Measurements from ENCODE around the gene SLC25A14. TPM values are rescaled to one million over a fixed set of nuclear protein-coding genes. Genes with fewer than 3 reads are reported as not detected.
"Not testable (repeated sequence)": the region's sequence is repeated elsewhere in the genome, so short reads cannot be mapped to it uniquely, and the experiment has no call there.

The SLC25A14 gene
- total RNA-seq, 4 donors from 2014 or later = 7.8 to 12.9 (median 8.4) TPM

- no peak for TF ChIP-seq POLR2AphosphoS5 (IDR thresholded peaks at IDR 0.05)
- TF ChIP-seq EP300 (IDR thresholded peaks at IDR 0.05) = no peak
- no peak overlapping the region for H3K27ac ChIP-seq
- no peaks in the 10 kb centered on the region for H3K36me3 ChIP-seq
- H3K4me1 ChIP-seq = peaks cover 0 to 10% (median 0%) of the 10 kb centered on the region in 3 donors
- ATAC-seq = no peak
- WGBS, 2 donors (ENCODE audit: low coverage in 1 of 2) = 80% methylated on average over 1 of the region's 19 CpGs; no CpG with 5 or more reads in 1 of the 2 donors
- H3K27me3 ChIP-seq = no peaks in the 10 kb centered on the region
- no peak overlapping the region for H3K4me3 ChIP-seq
- no peaks in the 10 kb centered on the region for H3K9me3 ChIP-seq
Measured at GRCh38 chrX:130299279-130300009, 40.3 kb upstream of the SLC25A14 start.

- Histone ChIP-seq H3K4me3 (no peak overlapping the region), H3K9me3 (no peaks in the 10 kb centered on the region), H3K27me3 (no peaks in the 10 kb centered on the region), H3K27ac (no peak overlapping the region), H3K4me1 (peaks cover 0 to 10% (median 0%) of the 10 kb centered on the region in 3 donors), H3K36me3 (no peaks in the 10 kb centered on the region)
- TF ChIP-seq POLR2A (IDR thresholded peaks at IDR 0.05) (no peak), EP300 (IDR thresholded peaks at IDR 0.05) (no peak), CTCF (IDR thresholded peaks at IDR 0.05) (no peak), POLR2AphosphoS5 (IDR thresholded peaks at IDR 0.05) (no peak)
- ATAC-seq = no peak
- 40% methylated on average over 1 of the region's 2 CpGs; no CpG with 5 or more reads in 1 of the 2 donors for WGBS, 2 donors (ENCODE audit: low coverage in 1 of 2)
Measured at GRCh38 chrX:130300010-130300282, 39.8 kb upstream of the SLC25A14 start.

- no peaks in the 10 kb centered on the region for H3K36me3 ChIP-seq
- no peaks in the 10 kb centered on the region for H3K27me3 ChIP-seq
- peaks cover 0 to 5% (median 0%) of the 10 kb centered on the region in 3 donors for H3K4me1 ChIP-seq
- no peak for ATAC-seq
- no peak overlapping the region for H3K4me3 ChIP-seq
- no peak for TF ChIP-seq POLR2A (IDR thresholded peaks at IDR 0.05)
- no peak for TF ChIP-seq EP300 (IDR thresholded peaks at IDR 0.05)
- TF ChIP-seq CTCF (IDR thresholded peaks at IDR 0.05) = no peak
- TF ChIP-seq POLR2AphosphoS5 (IDR thresholded peaks at IDR 0.05) = no peak
- 71 to 94% methylated on average over 1 of the region's 1 CpG for WGBS, 2 donors (ENCODE audit: low coverage in 1 of 2)
- no peak overlapping the region for H3K27ac ChIP-seq
- no peaks in the 10 kb centered on the region for H3K9me3 ChIP-seq
Measured at GRCh38 chrX:130301405-130301804, 38.3 kb upstream of the SLC25A14 start.

- 67 to 100% methylated on average over 1 of the region's 1 CpG for WGBS, 2 donors (ENCODE audit: low coverage in 1 of 2)
- Histone ChIP-seq H3K4me3 (no peak overlapping the region), H3K27me3 (no peaks in the 10 kb centered on the region), H3K27ac (no peak overlapping the region), H3K36me3 (no peaks in the 10 kb centered on the region), H3K9me3 (no peaks in the 10 kb centered on the region), H3K4me1 (no peaks in the 10 kb centered on the region)
- TF ChIP-seq POLR2A (IDR thresholded peaks at IDR 0.05) (no peak), CTCF (IDR thresholded peaks at IDR 0.05) (no peak), POLR2AphosphoS5 (IDR thresholded peaks at IDR 0.05) (no peak), EP300 (IDR thresholded peaks at IDR 0.05) (no peak)
- no peak for ATAC-seq
Measured at GRCh38 chrX:130301977-130302376, 37.7 kb upstream of the SLC25A14 start.

- H3K4me1 ChIP-seq = no peaks in the 10 kb centered on the region
- H3K9me3 ChIP-seq = no peaks in the 10 kb centered on the region
- TF ChIP-seq CTCF (IDR thresholded peaks at IDR 0.05) = no peak
- TF ChIP-seq EP300 (IDR thresholded peaks at IDR 0.05) = no peak
- no peak for TF ChIP-seq POLR2A (IDR thresholded peaks at IDR 0.05)
- no peak for TF ChIP-seq POLR2AphosphoS5 (IDR thresholded peaks at IDR 0.05)
- ATAC-seq = no peak
- WGBS, 2 donors (ENCODE audit: low coverage in 1 of 2) = 79% methylated on average over 4 of the region's 5 CpGs; no CpG with 5 or more reads in 1 of the 2 donors
- H3K4me3 ChIP-seq = no peak overlapping the region
- no peak overlapping the region for H3K27ac ChIP-seq
- H3K36me3 ChIP-seq = no peaks in the 10 kb centered on the region
- H3K27me3 ChIP-seq = no peaks in the 10 kb centered on the region
Measured at GRCh38 chrX:130304587-130305368, 34.9 kb upstream of the SLC25A14 start.

- H3K4me1 ChIP-seq, H3K27ac ChIP-seq, H3K27me3 ChIP-seq, H3K36me3 ChIP-seq, ATAC-seq, H3K4me3 ChIP-seq, H3K9me3 ChIP-seq: not testable (repeated sequence)
- WGBS, 2 donors (ENCODE audit: low coverage in 1 of 2) = 58 to 60% methylated on average over 3 of the region's 3 CpGs
Measured at GRCh38 chrX:130319886-130320285, 19.8 kb upstream of the SLC25A14 start.

All from gastroesophageal sphincter (tissue), 4 donors.